A549 (cell line): ENCODE data around the gene ANTXR1. TPM values are rescaled to one million over a fixed set of nuclear protein-coding genes. Genes with fewer than 3 reads are reported as not detected.

Experiments used
- ATAC-seq, 2 experiments: fragments of 200-7000 bp in 1 of 2; fragments of >200 bp in 1 of 2; cut with Nextera tagmentation in 1 of 2; cut with Tn5 transposase in 1 of 2; 3 replicates each; pipeline versions ENCODE4 v1.8.0 to v1.9.1; 2018 to 2020; ENCODE audit warnings: mild to moderate bottlenecking in 1 of 2, moderate library complexity in 1 of 2
- CTCF ChIA-PET: fragments of 300-600 bp; sonication (Branson Sonifier 250); formaldehyde crosslinking; extraction: SDS; loops from one replicate; lab custom pipeline; 2021; ENCODE audit warnings: antibody characterized with exemption, inconsistent platforms; lab: Yijun Ruan, JAX
- POLR2A ChIA-PET: fragments of 350-600 bp; formaldehyde crosslinking; extraction: SDS; loops from one replicate; lab custom pipeline; 2021; ENCODE audit warnings: antibody characterized with exemption, inconsistent platforms; lab: Yijun Ruan, JAX
- DNase-seq, 2 experiments: peaks; one replicate each; pipeline versions ENCODE4 v3.0.0 to v3.0.0-alpha.2; 2011 to 2016; ENCODE audit warnings: low read depth in 1 of 2, low spot score in 1 of 2
- FAIRE-seq: peaks from 2 replicates; lab custom pipeline; 2011; peaks lifted over from hg19 to GRCh38; lab: Jason Lieb, UNC
- H3K27ac ChIP-seq, 2 experiments: fragments of >200 bp; sonication (Bioruptor Twin); formaldehyde crosslinking; 3 replicates each; pipeline ENCODE4 v1.5.1; 2016 to 2017
- H3K4me1 ChIP-seq: fragments of >200 bp; sonication (Bioruptor Twin); formaldehyde crosslinking; 3 replicates; pipeline ENCODE4 v1.6.1; 2016
- H3K4me2 ChIP-seq: fragments of >200 bp; sonication (Bioruptor Twin); formaldehyde crosslinking; 3 replicates; pipeline ENCODE4 v1.6.1; 2016
- H3K4me3 ChIP-seq: fragments of >200 bp; sonication (Bioruptor Twin); formaldehyde crosslinking; 3 replicates; pipeline ENCODE4 v1.5.1; 2016
- H3K9me3 ChIP-seq: fragments of >200 bp; sonication (Bioruptor Twin); formaldehyde crosslinking; 3 replicates; pipeline ENCODE4 v1.6.1; 2016
- ATOH8 ChIP-seq: fragments of 250-450 bp; sonication (Bioruptor Pico); IDR thresholded peaks from 2 replicates; pipeline ENCODE4 v1.5.0; 2020; ENCODE audit warnings: low read depth, mild to moderate bottlenecking, moderate library complexity
- CBX8 ChIP-seq: fragments of 200-600 bp; sonication (generic); IDR thresholded peaks from 2 replicates; pipeline ENCODE4 v1.6.1; 2016
- CHD4 ChIP-seq: fragments of 200-600 bp; sonication (generic); IDR thresholded peaks from 2 replicates; pipeline ENCODE4 v1.6.1; 2016; ENCODE audit warnings: antibody characterized with exemption, mild to moderate bottlenecking, borderline replicate concordance
- EP300 ChIP-seq, 2 experiments: fragments of >200 bp; sonication (Bioruptor Twin); formaldehyde crosslinking; IDR thresholded peaks; 2 replicates in 1 of 2; 3 replicates in 1 of 2; pipeline ENCODE4 v1.6.1; 2016 to 2017
- FOSB ChIP-seq: fragments of 250-450 bp; sonication (Bioruptor Pico); IDR thresholded peaks from 2 replicates; pipeline ENCODE4 v1.5.0; 2020; ENCODE audit warnings: mild to moderate bottlenecking, moderate library complexity
- FOSL2 ChIP-seq, 2 experiments: fragments of 450-650 bp in 1 of 2; fragments of >200 bp in 1 of 2; sonication (Bioruptor Twin) in 1 of 2; formaldehyde crosslinking; IDR thresholded peaks; 2 replicates each; pipeline versions ENCODE4 v1.5.0 to v1.6.1; 2016 to 2020; ENCODE audit warnings: mild to moderate bottlenecking in 1 of 2, moderate library complexity in 1 of 2
- FOXS1 ChIP-seq: fragments of 250-450 bp; sonication (Bioruptor Pico); IDR thresholded peaks from 2 replicates; pipeline ENCODE4 v1.5.0; 2020; ENCODE audit warnings: mild to moderate bottlenecking, moderate library complexity
- GATA3 ChIP-seq: IDR thresholded peaks from 2 replicates; pipeline ENCODE4 v1.6.1; 2012; ENCODE audit warnings: borderline replicate concordance
- HOXB5 ChIP-seq: fragments of 250-450 bp; sonication (Bioruptor Pico); IDR thresholded peaks from 2 replicates; pipeline ENCODE4 v1.5.0; 2020; ENCODE audit warnings: mild to moderate bottlenecking, moderate library complexity
- JUNB ChIP-seq: fragments of >200 bp; sonication (Bioruptor Twin); formaldehyde crosslinking; IDR thresholded peaks from 2 replicates; pipeline ENCODE4 v1.6.1; 2016
- KDM5A ChIP-seq: fragments of 200-600 bp; sonication (generic); IDR thresholded peaks from 2 replicates; pipeline ENCODE4 v1.6.1; 2016; ENCODE audit warnings: antibody characterized with exemption, mild to moderate bottlenecking
- MAFK ChIP-seq: fragments of 450-650 bp; IDR thresholded peaks from 2 replicates; pipeline ENCODE4 v1.6.1; 2014; ENCODE audit not compliant: partially characterized antibody
- MYC ChIP-seq: IDR thresholded peaks from 2 replicates; pipeline ENCODE4 v1.6.1; 2012; ENCODE audit warnings: mild to moderate bottlenecking, inconsistent platforms, low read length, improper control_type of control experiment, borderline replicate concordance
- POLR2AphosphoS2 ChIP-seq: conservative IDR thresholded peaks from 2 replicates; pipeline ENCODE4 v1.6.1; 2012; ENCODE audit warnings: low read length, improper control_type of control experiment, inconsistent platforms
- RCOR1 ChIP-seq: fragments of 150-350 bp; IDR thresholded peaks from 2 replicates; pipeline ENCODE4 v1.6.1; 2014; ENCODE audit warnings: antibody characterized with exemption, low read length, low read depth
- RNF2 ChIP-seq: fragments of 200-600 bp; sonication (generic); IDR thresholded peaks from 2 replicates; pipeline ENCODE4 v1.6.1; 2016; ENCODE audit warnings: low read depth, mild to moderate bottlenecking, antibody characterized with exemption, moderate library complexity, borderline replicate concordance
- WGBS: methylation state at CpG from one replicate; pipeline ENCODE4 v1.1.6; 2017; ENCODE audit errors: missing lambda C conversion rate; 5-methylcytosine and 5-hydroxymethylcytosine counted together
- polyA plus RNA-seq, 4 experiments: library from polyadenylated mRNA; depleted of rRNA in 3 of 4; stranded (reverse); fragments of >200 nt; fragmentation: RNase III in 1 of 4; extraction: RNeasy Plus Mini Kit Qiagen cat#74134 plus additional on column Dnase treatment in 1 of 4; gene quantifications; 2 replicates in 3 of 4; 3 replicates in 1 of 4; pipeline ENCODE4 v1.2.3, GENCODE V29; 2011 to 2017
- TF ChIP-seq, protein P1 (sequence below): fragments of >200 bp; sonication (Bioruptor Twin); formaldehyde crosslinking; IDR thresholded peaks from 2 replicates; pipeline ENCODE4 v1.6.1; 2016
- TF ChIP-seq, protein P2 (sequence below): fragments of >200 bp; sonication (Bioruptor Twin); formaldehyde crosslinking; IDR thresholded peaks from 3 replicates; pipeline ENCODE4 v1.6.1; 2016
- TF ChIP-seq, protein P3 (sequence below): IDR thresholded peaks from 2 replicates; pipeline ENCODE4 v1.6.1; 2012

The ANTXR1 gene
- polyA plus RNA-seq, 2 of the 4 experiments (the other 2 are of a cell fraction): 161 to 194 TPM

GRCh38 chr2:69043736-69044400 lies 30.9 kb downstream of the ANTXR1 start:
- CTCF ChIA-PET: interaction anchor here (1.0 kb wide), 1 partner anchor 31 kb away, joined by 4 read pairs; the partner anchor contains the start of gene ANTXR1

DNA sequence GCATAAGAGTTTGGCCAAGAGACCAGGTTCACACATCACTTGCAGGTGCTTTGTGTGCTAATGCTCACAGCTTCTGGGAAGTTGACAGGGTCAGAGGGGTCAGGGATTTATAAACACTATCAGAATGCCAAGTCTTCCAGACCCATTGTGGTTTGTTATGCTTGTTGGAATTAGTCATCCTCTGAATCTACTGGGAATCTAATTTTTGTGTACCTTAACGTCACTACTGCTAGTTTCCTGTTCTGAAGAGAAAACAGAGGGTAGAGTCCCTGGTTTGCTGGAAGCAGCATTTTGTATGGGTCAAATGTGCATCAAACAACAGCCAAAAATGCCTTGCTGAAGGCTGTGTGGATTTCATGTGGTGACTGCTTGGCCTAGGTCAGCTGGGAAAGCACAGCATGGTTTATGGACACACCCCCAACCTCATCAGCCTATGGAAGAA lies 33.3 kb downstream of the ANTXR1 start:
- ChIA-PET CTCF (interaction anchor here (1.0 to 1.3 kb wide), 2 partner anchors 15 kb away, joined by 3 read pairs; no protein-coding TSS in a partner anchor), POLR2A (no interaction called here)
- peaks cover 60% of the 10 kb centered on the region for H3K4me1 ChIP-seq
- H3K4me3 ChIP-seq: no peak overlapping the region
- FAIRE-seq (no peak), DNase-seq (peak; percentile 21 to 88), ATAC-seq (peak; percentile 62 to 73)
- no peaks in the 10 kb centered on the region for H3K9me3 ChIP-seq
- peak overlapping the region; percentile 56 for H3K4me2 ChIP-seq
- TF ChIP-seq, protein P1, sequence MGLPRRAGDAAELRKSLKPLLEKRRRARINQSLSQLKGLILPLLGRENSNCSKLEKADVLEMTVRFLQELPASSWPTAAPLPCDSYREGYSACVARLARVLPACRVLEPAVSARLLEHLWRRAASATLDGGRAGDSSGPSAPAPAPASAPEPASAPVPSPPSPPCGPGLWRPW: no peak
- TF ChIP-seq CHD4: no peak
- 0 out of 2 replicates have a peak, but pooled peaks have one; percentile 6 for TF ChIP-seq ATOH8 (CRISPR knock-in tag)
- TF ChIP-seq FOSL2 (IDR thresholded peaks at IDR 0.05): no peak
- TF ChIP-seq FOSL2 (CRISPR knock-in tag; IDR thresholded peaks at IDR 0.05): peak; percentile 69
- TF ChIP-seq HOXB5 (CRISPR knock-in tag): 0 out of 2 replicates have a peak, but pooled peaks have one; percentile 4
- TF ChIP-seq CBX8: no peak
- TF ChIP-seq FOXS1 (CRISPR knock-in tag): peak; percentile 38; the same call in 1 of the 2 replicates
- 0 out of 5 replicates have a peak, but pooled peaks have one; percentile 24 to 37 for TF ChIP-seq EP300 (IDR thresholded peaks at IDR 0.05)
- TF ChIP-seq, protein P2, sequence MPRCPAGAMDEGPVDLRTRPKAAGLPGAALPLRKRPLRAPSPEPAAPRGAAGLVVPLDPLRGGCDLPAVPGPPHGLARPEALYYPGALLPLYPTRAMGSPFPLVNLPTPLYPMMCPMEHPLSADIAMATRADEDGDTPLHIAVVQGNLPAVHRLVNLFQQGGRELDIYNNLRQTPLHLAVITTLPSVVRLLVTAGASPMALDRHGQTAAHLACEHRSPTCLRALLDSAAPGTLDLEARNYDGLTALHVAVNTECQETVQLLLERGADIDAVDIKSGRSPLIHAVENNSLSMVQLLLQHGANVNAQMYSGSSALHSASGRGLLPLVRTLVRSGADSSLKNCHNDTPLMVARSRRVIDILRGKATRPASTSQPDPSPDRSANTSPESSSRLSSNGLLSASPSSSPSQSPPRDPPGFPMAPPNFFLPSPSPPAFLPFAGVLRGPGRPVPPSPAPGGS: no peak
- no peak for TF ChIP-seq KDM5A
- no peak for TF ChIP-seq RNF2
- peak; percentile 59 for TF ChIP-seq JUNB
- TF ChIP-seq FOSB (CRISPR knock-in tag): no peak
- TF ChIP-seq RCOR1: no peak
- TF ChIP-seq POLR2AphosphoS2: no peak
- TF ChIP-seq GATA3: peak; percentile 82
- TF ChIP-seq, protein P3, sequence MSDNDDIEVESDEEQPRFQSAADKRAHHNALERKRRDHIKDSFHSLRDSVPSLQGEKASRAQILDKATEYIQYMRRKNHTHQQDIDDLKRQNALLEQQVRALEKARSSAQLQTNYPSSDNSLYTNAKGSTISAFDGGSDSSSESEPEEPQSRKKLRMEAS: peak; percentile 59
- no peak for TF ChIP-seq MYC
- H3K27ac ChIP-seq: peak overlapping the region in 1 of 2 experiments; percentile 43; a peak in 4 of 6 replicates
- WGBS: 4% methylated on average over 1 of the region's 1 CpG

More at GRCh38 chr2:69043736-69044400, 30.9 kb downstream of the ANTXR1 start:
- 91% methylated on average over 9 of the region's 9 CpGs for WGBS
- H3K27ac ChIP-seq: no peak overlapping the region
- FAIRE-seq (no peak), ATAC-seq (no peak), DNase-seq (no peak)
- no peaks in the 10 kb centered on the region for H3K9me3 ChIP-seq
- peaks cover 49% of the 10 kb centered on the region for H3K4me1 ChIP-seq
- no peak overlapping the region for H3K4me3 ChIP-seq
- no peak overlapping the region for H3K4me2 ChIP-seq
- POLR2A ChIA-PET: no interaction called here
- TF ChIP-seq, protein P3: 0 out of 2 replicates have a peak, but pooled peaks have one; percentile 21
- TF ChIP-seq FOSB (CRISPR knock-in tag): no peak
- peak; percentile 74 for TF ChIP-seq MAFK
